GM19467 (cell line): ENCODE results near the gene KCNN1.
A peak's percentile ranks its signal among the peaks of the same experiment; 100 is the strongest.
"Not testable (repeated sequence)": the region's sequence is repeated elsewhere in the genome, so short reads cannot be mapped to it uniquely, and the experiment has no call there.

Experiments
- ATAC-seq: cut with Tn5 transposase; IDR thresholded peaks from one replicate; pipeline ENCODE4 v1.9.1; 2021; ENCODE audit warnings: mild to moderate bottlenecking, moderate library complexity; ENCODE audit not compliant: unreplicated experiment

Gene KCNN1

GRCh38 chr19:18020212-18021085 is 53.5 kb downstream of the KCNN1 start:
- no peak for ATAC-seq

- ATAC-seq: no peak
These were observed 54.3 kb downstream of the KCNN1 start for GRCh38 chr19:18021121-18021755.

- ATAC-seq: no peak
These were observed 56.8 kb downstream of the KCNN1 start for GRCh38 chr19:18023622-18024251.

GRCh38 chr19:18027151-18027550 is 60.2 kb downstream of the KCNN1 start:
- ATAC-seq: no peak

GRCh38 chr19:18029617-18030338 is 62.9 kb downstream of the KCNN1 start:
- ATAC-seq: no peak

GRCh38 chr19:18031401-18031800 is 64.5 kb downstream of the KCNN1 start:
- not testable (repeated sequence) for ATAC-seq

- ATAC-seq: not testable (repeated sequence)
These were observed 65.2 kb downstream of the KCNN1 start for GRCh38 chr19:18032102-18032501.

- ATAC-seq: no peak
These were observed 74.1 kb downstream of the KCNN1 start for GRCh38 chr19:18041054-18041453.

- no peak for ATAC-seq
These were observed 76.8 kb downstream of the KCNN1 start for GRCh38 chr19:18043676-18044075.

- ATAC-seq: peak; percentile 87
These were observed 78.0 kb downstream of the KCNN1 start for GRCh38 chr19:18044825-18045304.

GRCh38 chr19:18045307-18046050 is 78.6 kb downstream of the KCNN1 start:
- ATAC-seq: peak; percentile 10

- ATAC-seq: no peak
These were observed 79.3 kb downstream of the KCNN1 start for GRCh38 chr19:18046059-18046718.

GRCh38 chr19:18049385-18049784 is 82.5 kb downstream of the KCNN1 start:
- ATAC-seq: no peak
